NAMALWA (cell line): Measurements from ENCODE around the gene ERG.
A peak's percentile ranks its signal among the peaks of the same experiment; 100 is the strongest.

Source experiments
- DNase-seq: peaks from one replicate; pipeline ENCODE4 v3.0.0-alpha.2; 2015; ENCODE audit warnings: low spot score

The ERG gene

DNA sequence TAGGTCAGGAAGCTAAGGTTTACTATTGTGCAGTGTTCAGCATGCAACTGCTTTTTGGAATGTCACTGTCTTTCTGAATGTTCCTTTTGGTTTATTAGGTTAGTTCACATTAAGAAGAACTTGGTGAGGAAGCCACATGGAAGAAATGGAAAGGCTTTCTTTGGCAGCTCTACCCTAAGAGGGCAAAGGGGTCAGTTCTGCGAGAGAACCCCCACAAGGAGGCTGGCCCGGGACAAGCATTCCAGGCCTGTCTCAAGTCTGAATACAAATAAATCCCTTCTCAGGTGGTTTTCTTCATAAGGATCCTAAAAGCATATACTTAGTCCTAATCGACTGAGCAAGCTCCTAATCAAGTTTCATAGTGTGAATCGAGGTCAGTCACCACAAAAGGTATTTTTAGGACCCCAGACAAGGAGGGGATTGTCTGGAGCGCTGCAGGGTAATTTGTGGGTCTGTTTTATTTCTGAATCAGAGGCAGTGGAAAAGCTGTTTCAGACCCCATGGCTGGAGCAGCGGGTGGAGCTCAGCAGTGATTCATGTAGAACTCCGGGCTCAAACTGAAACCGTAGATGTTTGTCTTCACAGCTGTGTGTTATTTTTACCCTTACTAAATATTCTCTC is 63.3 kb downstream of the ERG start:
- DNase-seq = no peak

DNA sequence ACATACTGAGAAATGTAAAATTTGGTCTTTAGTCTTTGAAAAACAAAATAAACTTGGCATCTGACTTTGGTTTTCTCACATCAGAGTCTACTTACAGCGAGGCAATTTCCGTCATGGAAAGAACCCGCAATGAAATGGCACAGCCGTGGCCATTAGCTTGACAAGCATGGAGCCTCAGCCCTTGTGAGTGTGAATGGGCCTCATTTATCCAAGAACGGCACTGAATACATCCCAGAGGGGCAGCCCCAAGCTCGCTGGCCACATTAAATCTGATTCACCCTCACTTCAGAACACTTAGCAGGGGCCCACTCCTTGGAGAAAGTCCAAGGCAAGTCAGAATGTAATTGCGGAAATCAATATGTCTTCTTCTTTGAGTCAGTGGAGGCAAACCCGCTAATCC is 64.8 kb downstream of the ERG start:
- no peak for DNase-seq

DNA sequence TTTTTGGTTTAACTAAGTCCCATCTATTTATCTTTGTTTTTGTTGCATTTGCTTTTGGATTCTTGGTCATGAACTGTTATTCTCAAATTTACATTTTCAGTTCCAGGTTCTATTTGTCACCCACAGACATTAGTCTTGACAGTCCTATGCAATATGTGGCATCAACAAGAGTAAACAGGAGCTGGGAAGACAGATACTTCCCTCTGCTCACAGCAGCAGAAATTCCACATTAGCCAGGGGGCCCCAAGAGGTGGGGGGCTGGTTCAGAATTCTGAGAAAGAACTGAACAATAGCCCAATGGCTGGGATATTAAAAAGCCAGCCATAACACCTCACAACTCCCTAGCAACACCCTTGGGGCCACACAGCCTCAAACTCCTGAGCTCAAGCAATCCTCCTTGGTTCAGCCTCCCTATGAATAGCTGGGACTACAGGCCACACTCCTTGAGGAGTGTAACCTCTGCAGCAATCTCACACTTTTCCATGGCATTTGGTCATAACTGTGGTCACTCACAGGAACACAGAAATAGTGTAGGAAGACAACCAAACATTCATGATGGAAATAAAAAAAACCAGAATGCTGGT is 67.8 kb downstream of the ERG start:
- no peak for DNase-seq

DNA sequence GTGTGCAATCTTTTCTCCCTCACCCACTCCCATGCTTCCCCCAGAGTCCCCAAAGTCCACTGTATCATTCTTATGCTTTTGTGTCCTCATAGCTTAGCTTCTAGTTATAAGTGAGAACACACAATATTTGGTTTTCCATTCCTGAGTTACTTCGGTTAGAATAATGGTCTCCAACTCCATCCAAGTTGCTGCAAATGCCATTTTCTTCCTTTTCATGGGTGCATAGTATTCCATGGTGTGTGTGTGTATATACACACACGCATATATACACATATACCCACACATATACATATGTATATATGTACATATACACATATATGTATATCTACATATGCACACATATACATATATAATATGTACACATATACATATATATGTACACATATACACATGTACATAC is 69.3 kb downstream of the ERG start:
- DNase-seq = no peak

DNA sequence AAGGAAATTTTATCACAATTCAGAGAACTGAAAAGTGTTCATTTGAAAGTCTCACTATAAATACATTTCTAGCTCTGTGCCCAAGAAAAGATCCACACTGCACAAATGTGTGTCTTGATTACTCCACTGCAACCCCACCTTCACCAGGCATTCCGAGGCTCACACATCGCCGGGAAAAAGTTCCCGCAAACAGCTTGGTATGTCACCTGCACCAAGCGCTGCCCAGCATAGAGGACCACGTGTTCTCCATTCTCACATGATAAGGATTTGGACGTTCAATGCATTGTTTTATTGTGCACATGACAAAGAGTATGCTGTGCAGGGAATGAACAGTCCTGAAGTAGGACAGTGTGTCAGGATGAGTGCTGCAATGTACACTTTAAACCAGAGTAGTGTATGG is 70.1 kb downstream of the ERG start:
- DNase-seq = no peak

DNA sequence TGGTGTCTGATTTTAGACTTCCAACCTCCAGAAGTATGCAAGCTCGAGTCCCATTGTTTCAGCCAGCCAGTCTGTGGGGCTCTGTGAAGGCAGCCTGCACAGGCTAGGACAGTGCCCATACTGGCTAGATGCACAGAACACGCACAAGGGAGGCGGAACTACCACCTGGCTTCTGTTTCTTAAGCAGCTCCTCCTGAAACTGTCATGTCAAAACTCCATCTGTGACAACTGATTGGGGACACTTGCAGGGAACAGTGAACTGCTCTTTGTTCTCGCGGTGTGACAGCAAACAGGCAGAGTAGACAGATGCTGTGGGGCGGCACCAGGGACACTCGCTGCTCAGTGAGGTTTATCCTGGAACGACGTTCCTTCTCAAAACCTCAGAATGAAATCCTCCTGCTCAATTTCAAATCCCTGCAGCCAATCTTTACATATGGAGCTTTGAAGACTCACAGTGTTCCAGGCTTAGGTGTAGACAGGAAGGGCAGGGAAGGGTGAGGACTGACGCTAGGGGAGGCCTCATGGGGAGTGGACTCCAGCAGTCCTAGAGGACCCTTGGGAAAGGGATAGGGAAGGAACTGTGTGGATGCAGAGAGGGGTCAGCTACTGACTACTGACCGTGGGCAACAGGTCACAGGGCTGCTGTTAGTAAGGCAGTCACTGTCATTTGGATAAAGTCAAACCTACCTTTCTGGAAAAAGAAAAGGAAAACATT is 73.8 kb downstream of the ERG start:
- no peak for DNase-seq

DNA sequence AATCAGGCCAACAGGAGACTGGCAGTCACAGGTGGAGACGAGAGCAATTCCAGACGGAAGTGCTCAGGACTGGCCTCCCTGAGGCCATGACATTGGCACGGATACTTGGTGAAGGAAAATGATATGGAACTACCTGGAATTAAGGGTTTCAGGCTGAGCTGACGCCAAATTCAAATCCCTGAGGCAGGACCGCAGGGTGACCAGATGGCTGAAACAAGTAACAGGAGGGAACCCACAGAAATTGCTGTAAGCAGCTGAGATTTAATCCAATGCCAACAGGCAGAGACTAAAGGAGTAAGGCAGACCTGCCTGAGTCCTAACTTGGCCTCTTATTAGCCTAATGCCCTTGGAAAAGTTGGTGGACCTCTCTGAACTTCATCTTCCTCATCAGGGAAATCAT is 76.2 kb downstream of the ERG start:
- DNase-seq = no peak

DNA sequence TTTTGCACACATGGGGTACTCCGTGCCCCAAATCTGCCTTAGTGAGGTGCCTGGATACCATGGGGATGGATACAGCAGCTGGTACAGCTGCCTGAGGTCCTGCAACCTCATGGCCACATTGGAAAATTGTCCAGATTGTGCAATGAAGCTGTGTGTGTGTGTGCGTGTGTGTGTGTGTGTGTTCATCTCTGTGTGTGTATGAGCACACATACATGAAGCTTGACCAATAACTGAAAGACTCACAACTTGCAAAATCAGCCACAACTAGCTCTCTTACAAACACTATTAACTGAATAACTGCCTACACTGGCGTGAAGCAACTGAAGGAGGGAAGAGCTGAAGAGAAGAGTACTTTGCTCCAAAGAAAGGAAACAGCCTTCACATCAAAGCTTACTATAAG is 78.1 kb downstream of the ERG start:
- DNase-seq = no peak

DNA sequence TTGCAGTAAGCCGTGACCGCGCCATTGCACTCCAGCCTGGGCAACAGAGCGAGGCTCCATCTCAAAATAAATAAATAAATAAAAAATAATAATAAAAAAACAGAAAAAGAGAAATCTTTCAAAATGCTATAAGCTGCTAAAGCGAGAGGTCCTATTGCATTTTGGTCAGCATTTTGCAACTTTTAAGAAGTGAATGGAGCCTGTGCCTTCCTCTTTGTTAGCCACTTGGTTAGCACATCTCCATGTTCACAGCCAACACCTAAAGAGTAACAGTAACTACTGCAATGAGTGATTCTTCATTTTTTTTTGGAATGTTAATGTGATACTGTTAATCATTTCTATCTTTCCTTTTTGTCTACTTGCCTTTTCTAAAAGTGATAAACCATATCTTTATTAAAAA is 80.6 kb downstream of the ERG start:
- DNase-seq = no peak

DNA sequence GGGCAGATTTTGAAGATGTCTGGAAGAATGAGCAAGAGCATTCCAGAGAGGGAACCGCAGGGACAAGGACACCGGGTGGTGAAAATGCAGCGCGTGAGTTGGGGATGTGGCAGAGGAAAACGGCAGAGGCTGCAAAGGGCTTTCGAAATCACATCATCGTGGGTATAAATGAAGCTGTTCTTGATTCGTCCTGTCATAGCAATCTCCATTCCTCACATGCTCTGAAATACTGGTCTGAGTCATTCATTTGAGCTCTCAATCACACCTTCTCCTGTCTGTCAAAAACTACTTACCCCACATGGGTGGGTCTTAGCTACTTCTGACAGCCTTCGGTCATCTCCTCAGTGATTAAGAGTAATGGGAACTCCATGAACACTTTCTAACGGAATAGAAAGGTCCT is 81.5 kb downstream of the ERG start:
- no peak for DNase-seq

DNA sequence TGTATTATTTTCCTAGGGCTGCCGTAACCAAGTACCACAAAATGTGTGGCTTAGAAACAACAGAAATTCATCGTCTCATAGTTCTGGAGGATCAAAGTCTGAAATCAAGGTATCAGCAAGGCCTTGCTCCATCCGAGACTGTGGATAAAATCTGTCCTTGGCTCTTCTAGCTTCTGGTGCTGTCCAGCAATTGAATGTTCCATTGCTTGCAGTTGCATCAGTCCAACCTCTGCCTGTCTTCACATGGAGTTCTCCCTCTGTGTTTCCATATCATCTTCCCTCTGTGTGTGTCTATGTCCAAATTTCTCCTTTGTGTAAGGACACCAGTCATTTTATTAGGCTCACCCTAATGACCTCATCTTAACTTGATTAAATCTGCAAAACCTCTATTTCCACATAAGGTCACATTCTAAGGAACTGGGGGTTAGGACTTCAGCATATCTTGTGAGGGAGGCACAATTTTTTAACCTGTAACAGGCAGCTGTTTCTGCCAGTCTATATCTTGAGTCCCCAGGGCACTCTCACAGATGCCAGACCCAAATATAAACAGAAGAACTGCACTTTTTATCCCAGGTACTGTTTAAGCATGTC is 84.2 kb downstream of the ERG start:
- DNase-seq = no peak

DNA sequence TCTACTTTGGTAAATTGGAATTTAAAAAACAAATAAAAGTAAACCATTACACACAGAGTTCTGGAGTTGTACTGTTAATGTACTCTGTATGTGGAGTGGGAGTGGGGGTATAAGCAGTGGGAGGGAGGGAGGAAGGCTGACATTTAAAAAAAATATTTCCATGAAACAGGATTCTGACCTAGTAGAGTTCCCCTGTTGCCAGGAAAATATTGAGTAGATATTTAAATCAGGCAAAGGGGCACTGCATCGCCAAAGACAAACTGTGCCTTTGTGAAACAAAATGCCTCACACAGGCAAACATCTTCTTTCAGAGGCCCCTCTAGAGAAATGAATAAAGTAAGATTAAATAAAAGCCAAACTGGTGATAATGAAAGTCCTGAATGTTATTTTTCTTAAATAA is 87.8 kb downstream of the ERG start:
- no peak for DNase-seq

DNA sequence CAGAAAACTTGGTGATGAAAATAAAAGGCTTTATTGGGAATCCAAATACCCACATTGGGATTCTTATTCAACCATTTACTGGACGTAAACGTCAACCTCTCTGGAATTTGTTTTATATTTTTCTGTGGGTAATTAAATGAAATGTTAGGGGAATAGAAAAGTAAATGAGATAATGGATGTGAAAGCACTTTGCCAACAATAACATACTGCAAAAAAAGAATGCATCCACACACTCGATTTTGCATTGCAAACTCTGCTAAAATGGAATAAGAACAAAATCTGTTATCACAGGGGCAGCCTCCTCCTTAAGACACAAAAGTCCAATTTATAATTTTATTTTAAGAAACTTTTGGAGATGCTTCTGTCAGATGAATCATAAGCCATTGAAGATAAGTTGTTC is 88.4 kb downstream of the ERG start:
- DNase-seq = no peak

DNA sequence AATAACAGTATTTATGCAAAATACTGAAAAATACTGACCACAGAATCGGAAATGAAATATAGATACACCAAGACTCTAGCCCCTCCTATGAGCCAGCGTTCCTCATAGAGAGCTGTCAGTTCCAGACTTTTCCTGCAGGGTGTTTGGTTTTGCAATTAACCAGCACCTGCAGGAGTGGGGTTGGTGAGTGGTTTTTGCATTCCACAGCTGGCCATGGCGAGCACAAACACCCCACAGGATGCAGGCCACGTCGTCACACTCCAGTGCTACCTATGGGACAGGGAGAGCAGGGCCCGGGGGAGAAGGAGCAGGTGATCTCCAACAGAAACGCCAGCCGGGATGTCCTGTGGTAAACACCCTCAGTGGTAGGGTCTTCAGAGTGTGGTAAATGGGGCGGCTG is 94.1 kb downstream of the ERG start:
- DNase-seq = peak; percentile 27

DNA sequence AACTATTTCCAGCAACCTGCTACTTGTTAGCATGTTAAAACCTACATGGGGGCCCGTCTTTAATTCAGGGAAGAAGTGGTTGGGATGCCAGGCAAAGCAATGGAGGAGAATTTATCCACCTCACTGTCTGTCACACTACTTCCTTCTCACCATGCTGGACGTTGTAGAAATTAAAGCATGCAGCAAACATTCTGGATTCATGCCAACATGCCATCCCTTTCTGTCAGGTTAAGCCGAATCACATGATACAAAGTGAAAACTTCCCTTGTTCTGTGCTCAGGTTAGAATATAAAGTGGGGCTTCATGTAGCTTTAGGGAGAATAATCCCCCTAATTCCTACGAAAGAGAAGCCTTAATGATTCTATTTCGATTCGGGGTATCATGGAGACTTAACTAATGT is 95.5 kb downstream of the ERG start:
- no peak for DNase-seq

DNA sequence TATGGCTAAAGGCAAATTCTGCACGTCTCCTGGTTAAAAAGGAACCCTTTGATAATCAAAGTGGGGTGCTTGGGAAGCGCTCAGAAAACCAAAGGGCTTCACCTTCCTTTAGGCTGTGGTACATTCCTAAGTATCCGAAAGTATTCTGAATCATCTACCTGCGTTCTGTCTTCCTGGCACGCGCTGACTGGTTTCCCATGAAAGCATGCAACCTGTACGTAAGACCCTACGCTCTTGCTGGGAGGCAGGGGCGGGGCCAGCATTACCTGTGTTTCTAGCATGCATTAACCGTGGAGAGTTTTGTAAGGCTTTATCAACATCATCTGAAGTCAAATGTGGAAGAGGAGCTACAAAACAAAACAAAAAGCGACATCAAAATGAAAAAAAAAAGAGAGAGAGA is 96.0 kb downstream of the ERG start:
- DNase-seq = no peak

DNA sequence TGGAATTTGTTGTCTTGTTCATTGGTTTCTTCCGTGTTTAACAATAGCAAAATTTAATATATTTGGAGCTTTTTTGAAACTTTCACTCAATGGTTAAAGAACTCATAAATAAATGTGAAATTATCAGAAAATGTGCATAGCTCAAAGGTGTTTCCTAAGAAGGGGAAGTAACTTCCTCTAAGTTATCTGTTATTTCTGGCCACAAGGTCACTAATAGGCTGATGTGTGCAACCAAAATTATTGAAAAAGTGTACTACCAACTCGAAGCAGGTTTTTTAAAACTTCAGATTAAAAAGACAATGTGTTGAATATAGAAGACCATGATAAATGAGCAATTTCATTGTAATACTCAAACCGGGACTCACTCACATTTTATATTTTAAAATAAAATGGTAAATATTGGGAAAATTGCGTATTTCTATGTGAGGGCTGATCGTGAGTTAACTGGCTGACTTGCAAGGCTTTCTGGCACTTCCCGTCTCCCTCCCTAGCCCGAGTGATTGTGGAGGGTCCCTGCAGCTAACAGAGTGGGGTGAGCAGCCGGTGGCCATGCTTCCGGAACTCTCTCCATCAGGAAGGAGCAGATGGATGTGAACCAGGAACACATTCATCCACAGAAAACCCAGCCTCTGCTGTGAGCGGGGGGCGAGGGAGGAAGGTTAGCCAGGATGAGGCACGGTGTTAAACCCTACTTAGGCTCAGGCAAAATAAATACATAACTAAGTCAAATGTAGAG is 96.9 kb downstream of the ERG start:
- no peak for DNase-seq

DNA sequence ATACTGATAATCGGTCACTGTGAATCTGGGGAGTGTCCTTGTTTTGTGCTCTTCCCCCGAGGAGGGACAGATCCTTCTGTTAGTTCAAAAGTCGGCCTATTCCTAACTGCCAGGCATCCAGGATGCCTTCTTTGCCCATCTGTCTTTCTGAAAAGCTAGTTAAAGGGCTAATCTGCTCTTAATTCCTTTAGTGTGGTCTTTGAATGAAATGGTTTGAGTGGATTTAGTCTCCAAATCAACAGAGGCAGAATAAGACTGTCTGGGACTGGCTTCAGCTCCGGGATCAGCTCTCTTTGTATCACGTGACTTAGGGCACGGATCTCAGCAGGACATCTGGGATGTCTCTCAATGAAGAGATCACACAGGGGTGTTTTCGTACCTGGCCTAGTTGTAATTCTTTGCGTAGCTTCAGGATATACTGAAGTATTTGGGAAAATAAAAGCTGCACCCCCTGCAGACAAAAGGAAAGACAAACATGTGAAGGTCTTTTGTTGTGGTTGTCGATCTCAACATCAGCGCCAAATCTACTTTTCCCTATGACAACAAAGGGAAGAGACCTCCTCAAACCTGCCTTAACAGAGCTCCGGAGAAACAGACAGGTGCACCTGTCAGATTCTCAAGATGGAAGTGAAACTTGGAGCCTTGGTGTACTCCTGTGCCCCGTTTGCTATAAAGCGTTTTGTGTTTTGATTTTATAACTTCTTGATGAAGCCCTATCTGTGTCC is 97.9 kb downstream of the ERG start:
- no peak for DNase-seq

DNA sequence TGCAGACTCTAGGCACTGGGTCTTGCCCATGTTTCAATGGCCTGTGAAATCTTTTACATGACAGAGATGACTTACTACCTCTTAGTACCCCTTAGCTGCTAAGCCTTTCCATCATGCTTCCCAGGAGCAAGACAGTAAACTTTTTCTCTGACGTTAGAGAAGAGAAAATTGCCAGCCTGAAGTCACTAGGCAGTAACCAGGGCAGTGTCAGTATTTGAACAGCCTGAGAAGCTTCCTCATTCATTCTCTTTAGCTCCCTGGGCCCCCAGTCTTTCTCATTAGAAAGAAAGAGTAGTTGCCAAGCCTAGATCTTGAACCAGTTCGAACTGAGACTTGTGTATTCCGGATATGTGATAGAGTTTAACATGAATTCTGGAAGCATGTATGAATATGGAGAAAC is 99.2 kb downstream of the ERG start:
- DNase-seq = no peak

DNA sequence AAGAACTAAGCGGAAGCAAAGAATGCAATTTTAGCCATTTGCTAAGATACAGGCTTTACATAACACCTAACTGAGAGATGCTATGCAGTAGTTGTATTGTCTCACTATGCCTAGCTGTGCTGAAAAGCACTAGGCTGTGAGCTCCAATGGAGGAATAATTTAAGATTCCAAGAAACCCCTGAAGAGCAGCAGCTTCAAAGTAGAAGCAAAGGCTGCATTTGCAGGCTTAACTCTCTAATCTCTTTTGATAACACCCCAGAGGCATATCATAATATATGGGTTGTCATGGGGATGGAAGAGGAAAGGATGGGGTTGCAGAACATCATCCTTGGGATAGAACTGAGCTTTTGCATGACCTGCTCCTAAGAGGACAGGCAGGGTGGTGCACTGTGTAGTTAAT is 102.0 kb downstream of the ERG start:
- DNase-seq = no peak

DNA sequence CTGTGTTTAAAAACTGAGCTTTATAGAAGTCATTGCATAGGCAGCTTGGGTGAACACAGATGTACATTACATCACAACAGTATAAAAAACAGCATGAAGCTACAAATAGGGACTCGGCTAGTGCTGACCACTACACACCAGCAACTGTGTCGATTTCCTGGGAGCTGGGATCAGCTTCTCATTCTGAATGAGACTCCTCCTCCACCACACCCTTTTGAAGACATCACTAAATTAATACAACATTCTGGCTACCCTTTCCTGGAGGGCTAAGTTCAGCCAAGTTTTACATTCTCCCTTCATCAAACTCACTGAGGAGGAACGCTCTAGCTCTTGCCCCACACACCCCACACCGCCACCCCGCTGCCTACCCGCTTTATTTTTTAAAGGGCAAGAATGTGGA is 102.7 kb downstream of the ERG start:
- no peak for DNase-seq

DNA sequence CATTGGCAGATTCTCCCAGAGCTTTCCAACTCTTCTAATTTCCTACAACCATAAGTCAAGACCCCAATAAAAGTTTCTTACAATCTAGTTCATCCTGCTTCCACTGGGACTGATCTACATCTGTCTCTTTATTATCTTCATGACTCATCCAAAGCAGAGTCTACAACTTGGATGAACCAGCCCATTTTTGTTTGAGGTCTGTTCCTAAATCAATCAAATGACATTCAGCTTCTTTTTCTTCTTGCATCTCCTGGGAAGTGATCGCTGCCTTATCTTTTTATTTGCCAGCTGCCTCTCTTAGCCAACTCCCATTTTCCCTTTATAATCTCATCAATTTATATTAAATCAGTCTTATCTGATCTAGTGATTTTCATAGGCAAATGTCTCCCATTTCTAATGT is 105.6 kb downstream of the ERG start:
- no peak for DNase-seq
